ENCODE data around the gene WNT7A.

- TF ChIP-seq POLR2A (IDR thresholded peaks at IDR 0.05) (no peak), CTCF (IDR thresholded peaks at IDR 0.05) (no peak)
Observed at GRCh38 chr3:13873818-13874217, 6.1 kb downstream of the WNT7A start.

Data from breast epithelium (tissue), 3 donors.